Keratinocyte (primary cell): ENCODE results near the gene TACR2.

Source experiments
- EZH2 ChIP-seq: IDR thresholded peaks from one replicate; pipeline ENCODE4 v1.6.1; 2012; ENCODE audit warnings: inconsistent platforms, mild to moderate bottlenecking, low read length, moderate library complexity
- TF ChIP-seq, protein P1 (sequence below), 3 experiments: IDR thresholded peaks in 1 of 3; conservative IDR thresholded peaks in 1 of 3; optimal IDR thresholded peaks in 1 of 3; 2 replicates in 2 of 3; 3 replicates in 1 of 3; pipeline versions ENCODE3 to v1.5.1; 2011; ENCODE audit warnings: low read length in 3 of 3, mild to moderate bottlenecking in 3 of 3, moderate library complexity in 2 of 3, control low read depth in 1 of 3, inconsistent platforms in 1 of 3; ENCODE audit not compliant: insufficient read depth in 2 of 3; ENCODE audit errors: extremely low read depth in 1 of 3

DNA sequence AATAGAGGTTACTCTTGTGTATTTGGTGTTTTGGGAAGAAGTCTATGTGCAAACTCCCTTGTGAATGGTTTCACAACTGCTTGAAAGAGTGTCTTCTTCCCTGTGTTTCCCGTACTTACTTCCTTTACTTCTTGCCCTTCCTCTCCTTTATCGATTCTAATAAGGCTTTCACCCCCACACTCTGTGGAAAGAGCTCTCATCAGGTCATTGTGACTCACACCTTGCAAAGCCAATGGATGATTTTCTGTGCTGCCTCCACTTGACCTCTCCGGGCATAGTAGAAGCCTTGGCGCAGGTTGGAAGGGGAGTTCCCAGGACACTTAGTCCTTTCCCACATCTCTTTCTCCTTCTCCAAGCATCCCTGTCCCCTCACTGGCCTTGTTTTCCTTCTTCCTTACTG is 28.3 kb upstream of the TACR2 start:
- TF ChIP-seq, protein P1, sequence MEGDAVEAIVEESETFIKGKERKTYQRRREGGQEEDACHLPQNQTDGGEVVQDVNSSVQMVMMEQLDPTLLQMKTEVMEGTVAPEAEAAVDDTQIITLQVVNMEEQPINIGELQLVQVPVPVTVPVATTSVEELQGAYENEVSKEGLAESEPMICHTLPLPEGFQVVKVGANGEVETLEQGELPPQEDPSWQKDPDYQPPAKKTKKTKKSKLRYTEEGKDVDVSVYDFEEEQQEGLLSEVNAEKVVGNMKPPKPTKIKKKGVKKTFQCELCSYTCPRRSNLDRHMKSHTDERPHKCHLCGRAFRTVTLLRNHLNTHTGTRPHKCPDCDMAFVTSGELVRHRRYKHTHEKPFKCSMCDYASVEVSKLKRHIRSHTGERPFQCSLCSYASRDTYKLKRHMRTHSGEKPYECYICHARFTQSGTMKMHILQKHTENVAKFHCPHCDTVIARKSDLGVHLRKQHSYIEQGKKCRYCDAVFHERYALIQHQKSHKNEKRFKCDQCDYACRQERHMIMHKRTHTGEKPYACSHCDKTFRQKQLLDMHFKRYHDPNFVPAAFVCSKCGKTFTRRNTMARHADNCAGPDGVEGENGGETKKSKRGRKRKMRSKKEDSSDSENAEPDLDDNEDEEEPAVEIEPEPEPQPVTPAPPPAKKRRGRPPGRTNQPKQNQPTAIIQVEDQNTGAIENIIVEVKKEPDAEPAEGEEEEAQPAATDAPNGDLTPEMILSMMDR (optimal IDR thresholded peaks at IDR 0.05 in 1 of 3, IDR thresholded peaks at IDR 0.05 in 1 of 3, conservative IDR thresholded peaks at IDR 0.05 in 1 of 3; ENCODE audit: extremely low read depth in 1 of 3, insufficient read depth in 2 of 3, low read length in 3 of 3): no peak
- no peak for TF ChIP-seq EZH2
